HPDE6-E6E7 (cell line): ENCODE measurements around the gene TIMP1.

ENCODE experiments used
- DNase-seq: peaks from one replicate; pipeline ENCODE4 v3.0.0; 2011; ENCODE audit warnings: missing footprints; ENCODE audit errors: extremely low spot score

The TIMP1 gene

GRCh38 chrX:47634871-47635575 is 52.8 kb downstream of the TIMP1 start:
- no peak for DNase-seq
